HepG2 (cell line): ENCODE results near the gene CFH. TPM values are rescaled to one million over a fixed set of nuclear protein-coding genes. Genes with fewer than 3 reads are reported as not detected.

ENCODE experiments used
- ATAC-seq: fragments of 200-7000 bp; cut with Tn5 transposase; 3 replicates; pipeline ENCODE4 v1.9.1; 2020; ENCODE audit warnings: mild to moderate bottlenecking, moderate library complexity
- BruUV-seq: library from RNA; stranded (reverse); fragments of 400-500 nt; replicated peaks from 2 replicates; lab custom pipeline; 2021; lab: Mats Ljungman, UMichigan
- CTCF ChIA-PET: fragments of 300-600 bp; formaldehyde crosslinking; extraction: SDS; loops from one replicate; lab custom pipeline; 2021; ENCODE audit warnings: low total read pairs, inconsistent platforms, low intra/inter-chr PET ratio; lab: Yijun Ruan, JAX
- POLR2A ChIA-PET: fragments of 350-600 bp; sonication (Branson Sonifier 250); formaldehyde crosslinking; loops from one replicate; lab custom pipeline; 2020; ENCODE audit warnings: antibody characterized with exemption, inconsistent platforms; lab: Yijun Ruan, JAX
- DNase-seq: peaks from one replicate; pipeline ENCODE4 v3.0.0-alpha.2; 2015; ENCODE audit warnings: low spot score
- FAIRE-seq: peaks from 3 replicates; lab custom pipeline; 2011; peaks lifted over from hg19 to GRCh38; lab: Jason Lieb, UNC
- H2AFZ ChIP-seq: one replicate; pipeline ENCODE4 v1.6.1; 2011; ENCODE audit warnings: low read length, inconsistent platforms
- H3K27ac ChIP-seq: fragments of 300-600 bp; 3 replicates; pipeline ENCODE4 v1.8.0; 2011; ENCODE audit warnings: mixed run types, mild to moderate bottlenecking, mixed read lengths, low read length, inconsistent platforms; ENCODE audit not compliant: insufficient read depth; ENCODE audit errors: extremely low read length
- H3K27me3 ChIP-seq, 2 experiments: fragments of 200-600 bp in 1 of 2; 2 replicates in 1 of 2; 3 replicates in 1 of 2; pipeline versions ENCODE4 v1.6.0 to v1.8.0; 2011; ENCODE audit warnings: low read length in 2 of 2, mild to moderate bottlenecking in 2 of 2, moderate library complexity in 2 of 2, inconsistent platforms in 1 of 2; ENCODE audit not compliant: insufficient read depth in 2 of 2, control insufficient read depth in 1 of 2
- H3K36me3 ChIP-seq, 2 experiments: fragments of 200-600 bp in 1 of 2; replicated peaks in 1 of 2; 2 replicates in 1 of 2; 3 replicates in 1 of 2; pipeline versions ENCODE4 v1.5.1 to v1.8.0; 2011; ENCODE audit warnings: low read length in 2 of 2, inconsistent platforms in 1 of 2; ENCODE audit not compliant: insufficient read depth in 2 of 2, control insufficient read depth in 1 of 2
- H3K4me1 ChIP-seq: 2 replicates; pipeline ENCODE4 v1.5.1; 2012; ENCODE audit warnings: low read length, inconsistent platforms; ENCODE audit not compliant: insufficient read depth
- H3K4me2 ChIP-seq: 2 replicates; pipeline ENCODE4 v1.6.0; 2011; ENCODE audit warnings: low read depth, low read length, inconsistent platforms
- H3K4me3 ChIP-seq, 3 experiments: fragments of 200-600 bp in 1 of 3; sonication (generic), shearing (Covaris generic) in 1 of 3; replicated peaks in 1 of 3; 2 replicates each; pipeline ENCODE4 v1.5.1; 2011 to 2016; ENCODE audit warnings: low read length in 3 of 3, inconsistent platforms in 2 of 3, low read depth in 2 of 3, mild to moderate bottlenecking in 2 of 3, control low read depth in 1 of 3, mixed read lengths in 1 of 3; ENCODE audit not compliant: insufficient read depth in 1 of 3
- H3K79me2 ChIP-seq: one replicate; pipeline ENCODE4 v1.6.1; 2011; ENCODE audit warnings: low read length, inconsistent platforms; ENCODE audit not compliant: insufficient read depth
- H3K9ac ChIP-seq: 2 replicates; pipeline ENCODE4 v1.6.0; 2011; ENCODE audit warnings: mild to moderate bottlenecking, low read depth, low read length, inconsistent platforms; ENCODE audit not compliant: insufficient read depth
- H3K9me3 ChIP-seq: 2 replicates; pipeline ENCODE4 v1.5.1; 2012; ENCODE audit warnings: mild to moderate bottlenecking, low read length
- H4K20me1 ChIP-seq: 2 replicates; pipeline ENCODE4 v1.6.0; 2011; ENCODE audit warnings: inconsistent platforms, mild to moderate bottlenecking, low read length, moderate library complexity; ENCODE audit not compliant: insufficient read depth
- ARID2 ChIP-seq: sonication (generic); formaldehyde crosslinking; IDR thresholded peaks from 2 replicates; pipeline ENCODE4 v1.8.1; 2022; ENCODE audit warnings: mild to moderate bottlenecking, missing genetic modification reagents, borderline replicate concordance
- GFI1 ChIP-seq: sonication (generic); formaldehyde crosslinking; IDR thresholded peaks from 2 replicates; pipeline ENCODE4 v1.5.0; 2020; ENCODE audit warnings: missing genetic modification reagents, mild to moderate bottlenecking, borderline replicate concordance
- GLMP ChIP-seq: sonication (generic); formaldehyde crosslinking; IDR thresholded peaks from 2 replicates; pipeline ENCODE4 v1.9.0; 2021; ENCODE audit warnings: missing genetic modification reagents, mild to moderate bottlenecking, borderline replicate concordance
- HOXA3 ChIP-seq: sonication (generic); formaldehyde crosslinking; IDR thresholded peaks from 2 replicates; pipeline ENCODE4 v1.5.0; 2020; ENCODE audit warnings: missing genetic modification reagents
- KLF11 ChIP-seq: IDR thresholded peaks from 2 replicates; pipeline ENCODE4 v1.6.1; 2016; ENCODE audit warnings: missing compliant biosample characterization
- MLX ChIP-seq: IDR thresholded peaks from 2 replicates; pipeline ENCODE4 v1.6.1; 2016
- NFKB2 ChIP-seq: sonication (generic); formaldehyde crosslinking; IDR thresholded peaks from 2 replicates; pipeline ENCODE4 v1.4.0; 2020; ENCODE audit warnings: missing genetic modification reagents, borderline replicate concordance
- NR2F6 ChIP-seq, 2 experiments: IDR thresholded peaks; 2 replicates each; pipeline ENCODE4 v1.6.1; 2016; ENCODE audit warnings: antibody characterized with exemption in 1 of 2, mild to moderate bottlenecking in 1 of 2
- RARA ChIP-seq: IDR thresholded peaks from 2 replicates; pipeline ENCODE4 v1.6.1; 2016; ENCODE audit warnings: missing genetic modification reagents, missing compliant biosample characterization
- YEATS4 ChIP-seq: sonication (generic); formaldehyde crosslinking; IDR thresholded peaks from 2 replicates; pipeline ENCODE4 v1.4.0; 2020; ENCODE audit warnings: missing genetic modification reagents, borderline replicate concordance
- ZNF101 ChIP-seq: sonication (generic); formaldehyde crosslinking; IDR thresholded peaks from 2 replicates; pipeline ENCODE4 v1.4.0; 2020; ENCODE audit warnings: mild to moderate bottlenecking, low read depth, missing genetic modification reagents, borderline replicate concordance
- ZNF138 ChIP-seq: sonication (generic); formaldehyde crosslinking; IDR thresholded peaks from 2 replicates; pipeline ENCODE4 v1.5.0; 2020; ENCODE audit warnings: mild to moderate bottlenecking, low read depth, missing genetic modification reagents
- ZNF17 ChIP-seq: sonication (generic); formaldehyde crosslinking; IDR thresholded peaks from 2 replicates; pipeline ENCODE4 v1.5.0; 2020; ENCODE audit warnings: mild to moderate bottlenecking, missing genetic modification reagents
- ZNF749 ChIP-seq: sonication (generic); formaldehyde crosslinking; IDR thresholded peaks from 2 replicates; pipeline ENCODE4 v1.8.0; 2022; ENCODE audit warnings: mild to moderate bottlenecking, missing genetic modification reagents, moderate library complexity, borderline replicate concordance
- ZSCAN30 ChIP-seq: sonication (generic); formaldehyde crosslinking; IDR thresholded peaks from 2 replicates; pipeline ENCODE4 v1.5.0; 2020; ENCODE audit warnings: mild to moderate bottlenecking, missing genetic modification reagents
- WGBS: methylation state at CpG from one replicate; pipeline ENCODE4 v1.1.6; 2017; ENCODE audit warnings: low lambda C conversion rate; 5-methylcytosine and 5-hydroxymethylcytosine counted together
- in situ Hi-C: cut with HindIII; loops from 2 replicates; pipeline ENCODE4 v1.10.0; 2017; ENCODE audit warnings: low pct_unique_long_range_greater_than_20kb; ENCODE audit not compliant: extremely low pct_ligation_motif_present
- intact Hi-C: fragments of 100-400 bp; cut with micrococcal nuclease; formaldehyde crosslinking; loops from one replicate; pipeline ENCODE4 v1.10.0; 2022; ENCODE audit not compliant: unreplicated experiment
- polyA plus RNA-seq, 8 experiments: library from polyadenylated mRNA; depleted of rRNA in 3 of 8; stranded (reverse) in 7 of 8; unstranded in 1 of 8; fragments of >200 nt; fragmentation: Illumina TruSeq in 4 of 8; extraction: Trizol in 4 of 8; gene quantifications; 2 replicates each; pipeline versions ENCODE4 v1.2.1 to v1.2.3, GENCODE V29; 2011 to 2016; ENCODE audit warnings: low read depth in 4 of 8, missing spikeins in 1 of 8, mixed read lengths in 1 of 8; ENCODE audit not compliant: insufficient read depth in 1 of 8
- total RNA-seq, 5 experiments: library from RNA; depleted of rRNA; stranded (reverse); fragments of >200 nt; fragmentation: Illumina TruSeq; extraction: Trizol; gene quantifications; 2 replicates each; pipeline ENCODE4 v1.2.3, GENCODE V29; 2016; ENCODE audit warnings: low read depth in 1 of 5

CFH gene
- total and polyA plus RNA-seq, 2 of the 13 experiments (the other 11 are each of a cell fraction or from before 2014, with no cell fraction given) = not detected

GRCh38 chr1:196674908-196675307 is 23.1 kb downstream of the CFH start:
- Histone ChIP-seq H2AFZ (no peak overlapping the region), H3K4me3 (no peak overlapping the region), H3K4me1 (no peaks in the 10 kb centered on the region), H3K79me2 (no peaks in the 10 kb centered on the region), H3K27ac (no peak overlapping the region), H3K9ac (no peak overlapping the region), H3K36me3 (no peaks in the 10 kb centered on the region), H4K20me1 (no peaks in the 10 kb centered on the region), H3K9me3 (peaks cover 6% of the 10 kb centered on the region), H3K27me3 (no peaks in the 10 kb centered on the region), H3K4me2 (no peak overlapping the region)
- no peak for DNase-seq
- ChIA-PET POLR2A (no interaction called here), CTCF (no interaction called here)
- ATAC-seq = no peak
- no peak for FAIRE-seq
- BruUV-seq = no TSS peak
- no peak for TF ChIP-seq ZSCAN30 (CRISPR knock-in tag)
- no peak for TF ChIP-seq ZNF17
- intact Hi-C loops = no loop called here
- in situ Hi-C loops = no loop called here

- no peaks in the 10 kb centered on the region for H3K4me1 ChIP-seq
- H3K4me2 ChIP-seq = no peak overlapping the region
- H3K36me3 ChIP-seq = no peaks in the 10 kb centered on the region
- WGBS = 2% methylated on average over 2 of the region's 2 CpGs
- no TSS peak for BruUV-seq
- no peaks in the 10 kb centered on the region for H3K79me2 ChIP-seq
- H3K27me3 ChIP-seq = no peaks in the 10 kb centered on the region
- ATAC-seq (no peak), FAIRE-seq (no peak), DNase-seq (no peak)
- H3K9me3 ChIP-seq = no peaks in the 10 kb centered on the region
- no peak overlapping the region for H3K4me3 ChIP-seq
- intact Hi-C loops = no loop called here
- POLR2A ChIA-PET = no interaction called here
- H3K9ac ChIP-seq = no peak overlapping the region
- CTCF ChIA-PET = no interaction called here
- H3K27ac ChIP-seq = no peak overlapping the region
- H4K20me1 ChIP-seq = no peaks in the 10 kb centered on the region
- no peak overlapping the region for H2AFZ ChIP-seq
- in situ Hi-C loops = no loop called here
- TF ChIP-seq ZNF101 (no peak), NR2F6 (IDR thresholded peaks at IDR 0.05) (no peak), NR2F6 (CRISPR knock-in tag; IDR thresholded peaks at IDR 0.05) (no peak), GLMP (no peak), ZNF138 (CRISPR knock-in tag) (no peak), ZNF749 (CRISPR knock-in tag) (no peak), RARA (CRISPR knock-in tag) (no peak), MLX (CRISPR knock-in tag) (no peak), KLF11 (no peak), GFI1 (CRISPR knock-in tag) (no peak), ARID2 (CRISPR knock-in tag) (no peak), YEATS4 (CRISPR knock-in tag) (no peak), NFKB2 (CRISPR knock-in tag) (no peak), HOXA3 (no peak)
Measured at GRCh38 chr1:196677781-196678509, 26.1 kb downstream of the CFH start.
